MCF 10A (cell line): ENCODE measurements around the gene PPP1R12B. TPM values are rescaled to one million over a fixed set of nuclear protein-coding genes. Genes with fewer than 3 reads are reported as not detected.

Experiments used
- BruUV-seq: library from RNA; stranded (reverse); fragments of 400-500 nt; replicated peaks from 2 replicates; lab custom pipeline; 2021; lab: Mats Ljungman, UMichigan
- CTCF ChIA-PET: fragments of 300-600 bp; sonication (Branson Sonifier 250); formaldehyde crosslinking; extraction: SDS; loops from one replicate; lab custom pipeline; 2021; ENCODE audit warnings: antibody characterized with exemption, inconsistent platforms; lab: Yijun Ruan, JAX
- POLR2A ChIA-PET: fragments of 300-600, 350-650 bp; sonication (Branson Sonifier 250); formaldehyde crosslinking; extraction: SDS; loops from one replicate; lab custom pipeline; 2020; ENCODE audit warnings: antibody characterized with exemption, inconsistent platforms; lab: Yijun Ruan, JAX
- DNase-seq: peaks from one replicate; pipeline ENCODE4 v3.0.0-alpha.2; 2018; ENCODE audit not compliant: unreplicated experiment
- H3K27ac Mint-ChIP-seq: one replicate; pipeline ENCODE4 v1.8.0; 2022; ENCODE audit warnings: mild to moderate bottlenecking, low read depth, mixed read lengths; ENCODE audit not compliant: unreplicated experiment
- H3K27me3 Mint-ChIP-seq: one replicate; pipeline ENCODE4 v1.8.0; 2022; ENCODE audit warnings: mixed read lengths; ENCODE audit not compliant: insufficient read depth, unreplicated experiment
- H3K36me3 Mint-ChIP-seq: one replicate; pipeline ENCODE4 v1.8.0; 2022; ENCODE audit warnings: mild to moderate bottlenecking, moderate library complexity, mixed read lengths; ENCODE audit not compliant: insufficient read depth, unreplicated experiment
- H3K4me1 Mint-ChIP-seq: one replicate; pipeline ENCODE4 v1.8.0; 2022; ENCODE audit warnings: mixed read lengths; ENCODE audit not compliant: insufficient read depth, unreplicated experiment
- H3K4me3 Mint-ChIP-seq: one replicate; pipeline ENCODE4 v1.8.0; 2022; ENCODE audit warnings: mild to moderate bottlenecking, moderate library complexity, mixed read lengths; ENCODE audit not compliant: unreplicated experiment
- H3K9me3 Mint-ChIP-seq: one replicate; pipeline ENCODE4 v1.8.0; 2022; ENCODE audit warnings: mixed read lengths; ENCODE audit not compliant: unreplicated experiment
- CTCF ChIP-seq: fragments of 200-600 bp; IDR thresholded peaks from one replicate; pipeline ENCODE4 v1.8.0; 2022; ENCODE audit warnings: antibody characterized with exemption, mild to moderate bottlenecking; ENCODE audit not compliant: unreplicated experiment
- intact Hi-C: fragments of 100-400 bp; cut with micrococcal nuclease; formaldehyde crosslinking; loops from 2 replicates; pipeline ENCODE4 v1.14.1; 2022
- total RNA-seq: library from RNA; stranded (reverse); gene quantifications from 2 replicates; pipeline ENCODE4 v1.2.3, GENCODE V29; 2022

Gene PPP1R12B
- total RNA-seq, 1 experiment from 2014 or later = 33.8 TPM

GRCh38 chr1:202586871-202587270, 238.4 kb downstream of the PPP1R12B start:
- Mint-ChIP-seq H3K36me3 (no peaks in the 10 kb centered on the region), H3K27me3 (no peaks in the 10 kb centered on the region), H3K9me3 (no peaks in the 10 kb centered on the region), H3K4me1 (peaks cover 61% of the 10 kb centered on the region), H3K4me3 (no peak overlapping the region), H3K27ac (peak overlapping the region; percentile 91)
- POLR2A ChIA-PET = interaction anchor here (0.6 to 9.3 kb wide), 7 partner anchors 9 to 121 kb away, joined by 3 to 146 read pairs (median 4); no protein-coding TSS in a partner anchor
- intact Hi-C loops = no loop called here
- BruUV-seq = no TSS peak
- CTCF ChIA-PET = interaction anchor here (1.2 to 2.5 kb wide), 7 partner anchors 9 to 453 kb away, joined by 4 to 23 read pairs (median 7); no protein-coding TSS in a partner anchor
- no peak for TF ChIP-seq CTCF
- DNase-seq = no peak

- Mint-ChIP-seq H3K9me3 (no peaks in the 10 kb centered on the region), H3K36me3 (no peaks in the 10 kb centered on the region), H3K4me3 (peak overlapping the region; percentile 34), H3K4me1 (peaks cover 68% of the 10 kb centered on the region), H3K27me3 (no peaks in the 10 kb centered on the region), H3K27ac (peak overlapping the region; percentile 91)
- POLR2A ChIA-PET = interaction anchor here (0.6 to 9.3 kb wide), 4 partner anchors 10 to 68 kb away, joined by 3 to 146 read pairs (median 4); no protein-coding TSS in a partner anchor
- intact Hi-C loops = no loop called here
- no peak for DNase-seq
- BruUV-seq = no TSS peak
- CTCF ChIA-PET = interaction anchor here (1.2 to 3.6 kb wide), 9 partner anchors 10 to 452 kb away, joined by 6 to 25 read pairs (median 8); no protein-coding TSS in a partner anchor
- TF ChIP-seq CTCF = no peak
Observed at GRCh38 chr1:202587859-202588485, 239.5 kb downstream of the PPP1R12B start.

GRCh38 chr1:202588503-202589189, 240.1 kb downstream of the PPP1R12B start:
- Mint-ChIP-seq H3K9me3 (no peaks in the 10 kb centered on the region), H3K36me3 (no peaks in the 10 kb centered on the region), H3K4me1 (peaks cover 74% of the 10 kb centered on the region), H3K4me3 (peak overlapping the region; percentile 20), H3K27ac (peak overlapping the region; percentile 91), H3K27me3 (no peaks in the 10 kb centered on the region)
- POLR2A ChIA-PET = interaction anchor here (0.6 to 9.3 kb wide), 7 partner anchors 11 to 83 kb away, joined by 3 to 146 read pairs (median 3); no protein-coding TSS in a partner anchor
- TF ChIP-seq CTCF = no peak
- intact Hi-C loops = no loop called here
- no peak for DNase-seq
- BruUV-seq = TSS peak; percentile 82
- CTCF ChIA-PET = interaction anchor here (0.6 to 3.6 kb wide), 9 partner anchors 10 to 87 kb away, joined by 3 to 25 read pairs (median 4); no protein-coding TSS in a partner anchor
